ENCODE data around the gene UHRF1. TPM values are rescaled to one million over a fixed set of nuclear protein-coding genes. Genes with fewer than 3 reads are reported as not detected.
"Not testable (repeated sequence)": the region's sequence is repeated elsewhere in the genome, so short reads cannot be mapped to it uniquely, and the experiment has no call there.

The UHRF1 gene
- total RNA-seq, 1 donor from 2014 or later, result 4.5 TPM

- DNase-seq (ENCODE audit: low spot score), result not testable (repeated sequence)
These were observed 8.4 kb upstream of the UHRF1 start for GRCh38 chr19:4900879-4901278.

DNA sequence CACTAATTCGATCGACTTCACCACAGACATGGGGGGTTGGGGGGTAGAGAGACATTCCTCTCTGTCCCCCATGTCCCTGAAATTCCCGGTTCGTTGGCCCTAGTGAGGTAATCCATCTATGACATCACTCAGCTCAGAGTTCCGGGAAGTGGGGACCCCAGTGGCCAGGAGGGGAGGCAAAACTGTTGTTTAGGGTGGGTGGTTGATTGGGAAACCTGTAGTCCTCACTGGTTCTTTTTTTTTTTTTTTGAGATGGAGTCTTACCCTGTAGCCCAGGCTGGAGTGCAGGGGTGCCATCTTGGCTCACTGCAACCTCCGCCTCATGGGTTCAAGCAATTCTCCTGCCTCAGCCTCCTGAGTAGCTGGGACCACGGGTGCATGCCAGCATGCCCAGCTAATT is 6.5 kb upstream of the UHRF1 start, which contains the start of gene ARRDC5:
ARRDC5 (minus strand) TSS at position 101 of the 400 bp plus-strand sequence; CDS start at position 30, 71 bp downstream.
- no peak for DNase-seq (ENCODE audit: low spot score)

- no peak for DNase-seq (ENCODE audit: low spot score)
These were observed 4.8 kb upstream of the UHRF1 start for GRCh38 chr19:4904481-4904880.

DNA sequence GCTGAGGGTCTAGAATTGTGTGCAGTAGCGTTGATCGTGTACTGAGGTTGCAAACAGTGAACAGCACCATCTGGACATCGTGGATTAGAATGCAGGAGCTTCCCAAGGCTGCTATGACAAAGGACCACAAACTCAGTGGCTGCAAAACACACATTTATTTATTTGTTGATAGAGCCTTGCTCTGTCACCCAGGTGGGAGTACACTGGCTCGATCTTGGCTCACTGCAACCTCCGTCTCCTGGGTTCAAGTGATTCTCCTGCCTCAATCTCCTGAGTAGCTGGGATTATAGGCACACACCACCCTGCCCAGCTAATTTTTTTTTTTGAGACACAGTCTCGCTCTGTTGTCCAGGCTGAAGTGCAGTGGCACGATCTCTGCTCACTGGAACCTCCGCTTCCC is 2.3 kb upstream of the UHRF1 start:
- DNase-seq (ENCODE audit: low spot score), result no peak

- no peak for DNase-seq (ENCODE audit: low spot score)
These were observed 941 bp upstream of the UHRF1 start for GRCh38 chr19:4908360-4908759.

DNA sequence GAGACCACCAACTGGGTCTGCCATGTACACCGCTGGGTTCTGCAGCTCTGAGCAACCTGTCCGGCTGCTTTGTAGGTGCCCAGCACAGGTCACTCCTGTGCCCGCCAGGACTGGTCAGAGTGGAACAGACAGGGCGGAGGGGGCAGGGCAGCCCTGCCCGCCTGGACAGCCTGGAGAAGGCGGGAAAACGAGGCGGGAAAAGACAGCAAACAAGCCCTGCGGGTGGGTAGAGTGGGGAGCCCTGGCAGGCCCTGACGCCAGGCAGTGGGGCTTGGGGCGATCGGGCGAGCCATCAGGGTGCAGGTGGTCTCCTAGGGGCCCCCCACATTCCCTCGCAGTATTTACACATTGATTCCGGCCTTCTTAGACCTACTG is 533 bp upstream of the UHRF1 start:
- DNase-seq (ENCODE audit: low spot score), result no peak

DNA sequence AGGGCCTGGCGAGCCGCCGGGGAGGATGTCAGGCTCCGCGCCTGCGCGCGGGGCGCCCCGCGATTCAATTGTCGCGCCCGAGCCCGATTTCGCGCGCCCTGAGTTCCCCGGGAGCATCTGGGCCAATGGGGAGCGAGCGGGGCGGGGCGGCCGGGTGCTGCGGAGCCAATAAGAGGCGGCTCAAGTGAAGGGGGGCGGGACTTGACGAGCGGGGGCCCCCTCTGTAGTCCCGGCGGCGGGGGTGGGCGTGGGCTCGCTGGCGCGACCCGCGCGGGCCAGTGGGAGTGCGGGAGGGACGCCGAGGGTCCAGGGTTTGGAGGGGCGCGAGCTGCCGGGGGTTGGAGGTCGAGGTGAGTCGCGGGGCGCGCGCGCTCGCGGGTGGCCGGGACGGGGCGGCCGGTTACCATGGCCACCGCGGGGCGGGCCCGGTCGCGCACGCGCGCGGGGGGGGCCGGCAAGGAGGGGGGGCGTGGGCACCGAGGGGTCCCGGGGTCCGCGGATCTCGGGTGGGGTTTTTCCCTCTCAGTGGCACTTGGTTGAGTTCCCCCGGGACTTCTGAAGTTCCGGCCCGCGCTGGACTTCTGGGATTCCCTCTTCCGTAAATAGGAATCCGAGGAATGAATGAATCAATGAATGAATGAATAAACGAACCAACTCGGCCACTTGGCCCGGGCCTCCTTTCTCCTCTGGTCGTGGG is 744 bp downstream of the UHRF1 start:
- peak; percentile 92 for DNase-seq (ENCODE audit: low spot score)

- no peak for DNase-seq (ENCODE audit: low spot score)
These were observed 1.4 kb downstream of the UHRF1 start for GRCh38 chr19:4910594-4911281.

DNA sequence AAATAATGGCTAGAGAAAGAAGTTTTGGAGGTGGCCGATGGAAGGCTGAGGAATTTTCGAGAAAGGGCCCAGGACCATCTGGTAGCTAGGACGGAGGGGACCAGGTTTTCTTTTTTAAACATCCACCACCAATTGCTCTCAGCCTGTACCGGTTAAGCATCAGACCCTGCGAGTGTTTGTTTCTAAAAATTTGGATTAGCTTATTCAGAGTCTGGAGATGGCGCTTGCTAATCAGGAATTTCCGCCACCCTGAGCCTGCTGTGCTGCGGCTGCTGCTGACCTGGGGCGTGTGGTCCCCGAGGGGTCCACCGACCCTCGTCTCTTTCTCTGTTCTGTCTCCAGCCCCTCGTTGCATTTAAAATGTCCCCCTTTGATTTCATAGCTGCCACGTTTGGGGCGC is 2.0 kb downstream of the UHRF1 start:
- no peak for DNase-seq (ENCODE audit: low spot score)

DNA sequence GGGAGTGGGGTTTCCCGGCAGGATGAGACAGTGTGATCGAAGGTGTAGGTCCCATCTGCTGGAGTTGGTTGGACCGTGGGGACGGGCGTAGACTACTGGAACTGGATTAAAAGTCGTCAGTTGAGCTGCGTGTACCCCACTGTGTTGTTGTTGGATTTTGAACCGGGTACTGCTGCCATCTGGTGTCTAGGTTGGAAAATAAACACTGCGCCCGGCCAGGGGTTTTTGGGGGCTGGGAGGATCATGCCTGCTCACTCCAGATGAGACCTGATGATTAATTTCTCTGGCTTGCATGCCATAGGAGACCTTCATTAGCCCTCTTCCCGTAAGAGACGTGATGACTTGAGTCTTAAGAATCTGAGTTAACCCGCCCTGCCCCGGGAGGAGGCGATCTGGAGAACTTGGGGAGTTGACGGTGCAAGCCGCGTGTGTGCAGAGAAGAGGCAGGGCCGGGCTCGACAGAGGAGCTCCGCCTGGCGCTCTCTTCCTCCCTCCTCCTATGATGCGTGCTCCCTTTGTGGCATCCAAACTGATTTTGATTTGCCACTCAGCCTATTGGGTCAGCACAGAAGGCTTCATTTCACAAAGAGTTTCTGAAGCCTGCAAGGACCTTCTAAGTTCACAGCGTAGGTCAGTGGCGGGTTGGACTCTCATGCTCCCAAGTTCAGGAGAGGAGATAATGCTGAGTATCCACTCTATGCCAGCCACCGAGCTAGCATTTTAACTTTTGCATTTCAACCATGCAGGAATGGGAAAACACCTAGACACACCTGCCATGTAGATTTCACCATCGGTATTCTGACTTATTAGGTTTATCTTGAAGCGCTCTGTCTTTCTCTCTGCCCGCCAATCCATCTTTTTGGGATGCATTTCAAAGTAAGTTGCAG is 2.7 kb downstream of the UHRF1 start:
- peak; percentile 43 for DNase-seq (ENCODE audit: low spot score)

DNA sequence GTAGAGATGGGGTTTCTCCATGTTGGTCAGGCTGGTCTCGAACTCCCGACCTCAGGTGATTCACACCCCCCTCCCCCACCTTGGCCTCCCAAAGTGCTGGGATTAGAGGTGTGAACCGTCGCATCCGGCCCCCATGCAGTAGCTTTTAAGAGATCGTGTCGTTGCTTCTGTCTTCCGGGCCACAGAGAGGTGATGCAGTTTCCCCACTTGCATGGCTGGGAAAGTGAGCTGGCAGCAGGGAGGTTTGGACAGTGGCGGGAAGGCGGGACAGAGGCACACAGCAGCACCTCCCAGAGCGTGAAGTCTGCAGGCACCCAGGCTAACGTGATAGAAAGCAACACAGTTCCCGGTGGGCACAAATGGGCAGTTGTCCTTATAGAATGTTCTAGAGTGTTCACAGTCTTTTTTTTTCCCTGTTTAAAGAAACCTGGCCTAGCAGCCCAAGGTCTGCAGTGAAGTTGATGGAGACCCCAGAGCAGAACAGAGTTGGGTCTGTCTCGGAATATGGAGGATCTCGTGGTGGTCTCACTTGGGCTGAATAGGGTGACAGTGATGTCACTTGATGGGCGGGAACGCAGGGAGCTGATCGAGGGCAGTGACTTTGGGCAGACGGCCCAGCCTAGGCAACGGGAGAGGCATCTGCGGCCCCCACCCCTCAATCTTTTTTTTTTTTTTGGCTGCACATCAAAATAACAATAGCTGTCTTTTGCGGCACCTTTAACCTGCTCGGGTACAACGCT is 4.9 kb downstream of the UHRF1 start:
- no peak for DNase-seq (ENCODE audit: low spot score)

- DNase-seq (ENCODE audit: low spot score), result peak; percentile 49
These were observed 5.6 kb downstream of the UHRF1 start for GRCh38 chr19:4914736-4915501.

DNA sequence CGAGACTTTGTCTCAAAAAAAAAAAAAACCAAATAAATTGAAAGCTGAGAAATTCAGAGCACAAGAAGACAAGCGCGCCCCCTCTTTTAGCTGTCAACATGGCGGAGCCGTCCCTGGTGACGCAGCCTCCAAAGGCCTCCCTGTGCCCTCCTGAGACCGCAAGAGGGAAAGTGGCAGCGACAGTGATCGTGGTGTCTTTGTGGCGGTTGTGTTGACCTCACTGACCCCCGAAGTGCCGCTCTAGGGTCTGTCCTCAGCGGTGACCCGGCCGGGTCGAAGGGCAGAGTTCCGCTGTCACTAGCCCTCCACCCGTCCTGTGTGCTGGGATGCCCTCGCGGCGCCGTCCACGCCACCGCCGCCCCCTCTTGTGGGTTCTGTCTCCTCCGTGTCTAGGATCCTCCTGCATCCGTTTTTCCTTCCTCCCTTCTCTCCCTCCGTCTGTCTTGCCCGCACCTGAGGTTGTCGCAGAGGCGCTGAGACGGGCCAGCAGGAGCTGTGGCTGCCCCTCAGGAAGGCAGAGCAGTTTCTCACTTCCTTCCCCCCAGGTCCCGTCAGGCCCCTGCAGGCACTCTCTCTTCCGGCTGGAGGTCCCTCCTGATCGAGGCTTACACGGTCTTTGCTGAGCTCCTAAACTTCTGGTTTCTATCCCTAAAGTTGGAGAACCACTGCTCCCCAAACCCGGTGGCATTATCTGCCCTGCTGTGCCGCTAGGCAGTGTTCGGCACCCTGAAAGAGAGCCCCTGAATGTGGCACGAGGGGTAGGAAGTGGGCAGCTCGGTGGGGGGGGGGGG is 7.2 kb downstream of the UHRF1 start:
- DNase-seq (ENCODE audit: low spot score), result no peak

DNA sequence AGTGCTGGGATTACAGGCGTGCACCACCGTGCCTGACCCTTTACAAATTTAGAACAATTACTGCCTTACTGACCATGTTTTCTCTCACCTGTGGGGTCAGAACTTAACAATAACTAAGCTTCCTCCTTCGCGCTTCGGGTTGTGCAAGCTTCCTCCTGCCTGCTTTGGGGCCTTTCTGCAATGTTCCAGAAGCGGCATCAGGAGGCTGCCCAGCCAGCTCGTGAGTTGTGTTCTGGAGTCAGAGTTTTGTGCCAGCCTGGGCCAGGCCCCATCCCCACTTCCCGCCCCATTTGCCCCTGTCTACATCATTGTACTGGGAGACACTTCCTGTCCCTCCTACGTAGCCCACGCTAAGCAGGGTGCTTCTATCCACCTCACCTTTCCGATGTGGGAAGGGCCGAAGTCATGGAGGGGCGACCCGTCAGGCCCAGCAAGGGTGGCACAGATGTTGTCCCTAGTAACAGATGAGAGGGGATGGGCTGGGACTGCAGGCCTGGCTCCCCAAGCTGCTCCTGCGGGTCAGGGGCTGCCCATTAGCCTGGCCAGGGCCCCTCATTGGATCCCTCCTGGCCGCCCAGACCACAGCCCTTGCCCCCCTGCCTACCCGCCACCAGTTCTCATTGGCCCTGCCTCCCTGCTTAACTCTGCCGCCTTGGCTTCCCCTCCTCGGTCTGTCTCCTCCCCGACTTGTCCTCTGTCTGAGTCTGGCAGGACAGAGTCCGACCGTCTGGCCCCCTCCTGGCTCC is 13.4 kb downstream of the UHRF1 start:
- DNase-seq (ENCODE audit: low spot score), result no peak

GRCh38 chr19:4923276-4923747 is 14.0 kb downstream of the UHRF1 start:
- DNase-seq (ENCODE audit: low spot score), result no peak

GRCh38 chr19:4929186-4929585 is 19.9 kb downstream of the UHRF1 start:
- DNase-seq (ENCODE audit: low spot score), result no peak

DNA sequence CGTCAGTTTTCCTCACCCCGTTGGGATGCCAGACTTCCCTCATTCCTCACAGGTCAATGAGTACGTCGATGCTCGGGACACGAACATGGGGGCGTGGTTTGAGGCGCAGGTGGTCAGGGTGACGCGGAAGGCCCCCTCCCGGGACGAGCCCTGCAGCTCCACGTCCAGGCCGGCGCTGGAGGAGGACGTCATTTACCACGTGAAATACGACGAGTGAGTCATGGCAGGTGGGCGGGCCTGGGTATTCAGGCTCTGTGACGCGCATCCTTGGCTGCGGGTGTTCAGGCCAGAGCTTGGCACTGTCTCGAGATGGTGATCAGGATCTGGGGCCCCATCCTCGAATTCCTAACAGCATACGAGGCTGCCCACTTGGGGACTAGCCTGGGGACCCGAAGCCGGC is 21.4 kb downstream of the UHRF1 start:
- no peak for DNase-seq (ENCODE audit: low spot score)

GRCh38 chr19:4932711-4933110 is 23.4 kb downstream of the UHRF1 start:
- DNase-seq (ENCODE audit: low spot score), result no peak

- DNase-seq (ENCODE audit: low spot score), result no peak
These were observed 24.2 kb downstream of the UHRF1 start for GRCh38 chr19:4933528-4933927.
